OCI-LY7 (cell line): ENCODE results near the gene MYOT.
"Not testable (repeated sequence)": the region's sequence is repeated elsewhere in the genome, so short reads cannot be mapped to it uniquely, and the experiment has no call there.

Source experiments
- EZH2phosphoT487 ChIP-seq: fragments of 200-600 bp; sonication (generic); IDR thresholded peaks from 2 replicates; pipeline ENCODE4 v1.6.1; 2018; ENCODE audit warnings: low read depth, borderline replicate concordance, mild to moderate bottlenecking, mixed run types, antibody characterized with exemption, low read length, moderate library complexity, mixed read lengths
- TF ChIP-seq, protein P1 (sequence below): fragments of 200-600 bp; sonication (generic); conservative IDR thresholded peaks from 2 replicates; pipeline ENCODE4 v1.5.1; 2014; ENCODE audit warnings: mild to moderate bottlenecking, antibody characterized with exemption, low read length, moderate library complexity, mixed read lengths

DNA sequence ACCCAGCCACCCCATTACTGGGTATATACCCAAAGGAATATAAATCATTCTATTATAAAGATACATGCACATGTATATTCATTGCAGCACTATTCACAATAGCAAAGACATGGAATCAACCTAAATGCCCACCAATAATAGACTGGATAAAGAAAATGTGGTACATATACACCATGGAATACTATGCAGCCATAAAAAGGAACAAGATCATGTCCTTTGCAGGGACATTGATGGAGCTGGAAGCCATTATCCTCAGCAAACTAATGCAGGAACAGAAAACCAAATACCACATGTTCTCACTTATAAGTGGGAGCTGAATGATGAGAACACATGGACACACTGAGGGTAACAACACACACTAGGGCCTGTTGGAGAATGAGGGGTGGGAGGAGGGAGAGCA lies 14.5 kb upstream of the MYOT start:
- TF ChIP-seq, protein P1, sequence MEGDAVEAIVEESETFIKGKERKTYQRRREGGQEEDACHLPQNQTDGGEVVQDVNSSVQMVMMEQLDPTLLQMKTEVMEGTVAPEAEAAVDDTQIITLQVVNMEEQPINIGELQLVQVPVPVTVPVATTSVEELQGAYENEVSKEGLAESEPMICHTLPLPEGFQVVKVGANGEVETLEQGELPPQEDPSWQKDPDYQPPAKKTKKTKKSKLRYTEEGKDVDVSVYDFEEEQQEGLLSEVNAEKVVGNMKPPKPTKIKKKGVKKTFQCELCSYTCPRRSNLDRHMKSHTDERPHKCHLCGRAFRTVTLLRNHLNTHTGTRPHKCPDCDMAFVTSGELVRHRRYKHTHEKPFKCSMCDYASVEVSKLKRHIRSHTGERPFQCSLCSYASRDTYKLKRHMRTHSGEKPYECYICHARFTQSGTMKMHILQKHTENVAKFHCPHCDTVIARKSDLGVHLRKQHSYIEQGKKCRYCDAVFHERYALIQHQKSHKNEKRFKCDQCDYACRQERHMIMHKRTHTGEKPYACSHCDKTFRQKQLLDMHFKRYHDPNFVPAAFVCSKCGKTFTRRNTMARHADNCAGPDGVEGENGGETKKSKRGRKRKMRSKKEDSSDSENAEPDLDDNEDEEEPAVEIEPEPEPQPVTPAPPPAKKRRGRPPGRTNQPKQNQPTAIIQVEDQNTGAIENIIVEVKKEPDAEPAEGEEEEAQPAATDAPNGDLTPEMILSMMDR, result not testable (repeated sequence)
- TF ChIP-seq EZH2phosphoT487, result not testable (repeated sequence)
